ENCODE data around the gene BTN3A1.
"Not testable (repeated sequence)": the region's sequence is repeated elsewhere in the genome, so short reads cannot be mapped to it uniquely, and the experiment has no call there.

The BTN3A1 gene

DNA sequence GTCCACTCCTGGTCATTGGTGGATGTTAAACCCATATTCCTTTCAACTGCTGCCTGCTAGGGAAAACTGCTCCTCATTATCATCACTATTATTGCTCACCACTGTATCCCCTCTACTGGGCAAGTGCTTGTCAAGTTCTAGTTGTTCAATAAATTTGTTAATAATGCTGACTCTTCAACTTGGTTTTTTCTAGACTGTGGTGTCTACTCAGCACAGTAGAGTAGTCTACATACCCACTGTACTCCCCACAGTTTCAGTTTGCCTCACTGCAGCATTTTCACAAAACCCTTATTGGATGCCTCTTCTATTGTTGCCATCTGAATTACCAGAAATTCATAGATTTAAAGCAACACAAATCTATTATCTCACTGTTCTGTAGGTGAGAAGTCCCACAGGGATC, 23.9 kb upstream of the BTN3A1 start:
- intact Hi-C loops (cut with DNase I); DNase-seq: not testable (repeated sequence)

DNA sequence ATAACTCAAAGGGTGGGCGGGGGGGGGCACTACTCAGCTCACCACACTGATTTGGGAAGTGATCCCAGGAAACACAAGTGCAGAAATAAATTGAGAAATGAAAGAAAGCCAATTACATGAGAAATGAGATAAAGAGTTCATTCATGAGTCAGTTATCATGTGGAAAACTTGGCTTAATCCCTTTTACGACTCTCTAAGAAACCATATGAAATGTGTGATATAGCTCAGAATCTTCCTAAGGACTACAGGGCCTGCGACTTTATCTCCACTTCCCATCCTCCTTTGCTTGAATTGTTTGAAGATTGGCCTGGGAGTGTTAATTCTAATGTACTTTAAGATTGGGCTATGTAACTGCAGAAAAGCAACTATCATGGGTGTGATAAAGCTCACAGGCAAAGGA, 22.8 kb upstream of the BTN3A1 start:
- DNase-seq = no peak
- intact Hi-C loops (cut with DNase I) = no loop called here

DNA sequence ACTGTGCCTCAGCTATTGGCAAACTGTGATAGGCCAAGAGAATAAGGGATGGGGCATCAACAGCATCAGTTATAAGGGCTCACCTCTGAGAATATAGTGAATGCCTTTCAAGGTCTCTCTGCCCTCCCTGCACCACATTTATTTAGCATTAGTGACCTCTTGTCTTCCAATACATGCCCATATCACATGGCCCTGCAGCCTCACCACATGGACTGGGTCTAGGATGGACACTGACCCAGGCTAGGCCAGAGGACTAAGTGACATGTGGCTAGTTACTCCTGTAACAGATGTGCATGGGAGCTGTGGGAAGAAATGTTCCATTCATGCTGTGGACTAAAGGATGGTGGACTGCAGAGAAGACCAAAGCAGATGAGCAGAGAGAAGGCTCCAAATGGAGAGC, 22.3 kb upstream of the BTN3A1 start:
- intact Hi-C loops (cut with DNase I) = no loop called here
- no peak for DNase-seq

DNA sequence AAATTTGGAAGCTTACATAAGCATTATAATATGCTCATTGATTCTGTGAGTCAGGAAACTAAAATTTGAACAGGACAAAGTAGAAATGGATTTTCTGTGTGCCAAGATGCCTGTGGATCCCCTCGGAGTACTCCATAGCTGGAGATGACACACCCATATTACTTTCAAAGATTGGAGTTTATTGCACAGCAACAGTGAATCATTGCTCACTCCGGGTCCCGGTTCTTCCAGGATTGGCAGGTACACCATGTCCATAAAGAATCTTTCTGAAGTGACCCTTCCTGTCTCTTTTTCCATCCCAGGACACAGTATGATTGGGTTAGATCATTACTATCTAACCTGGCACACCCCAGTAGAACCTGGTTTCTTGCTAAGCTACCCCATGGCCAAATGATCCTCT, 21.8 kb upstream of the BTN3A1 start:
- intact Hi-C loops (cut with DNase I) = no loop called here
- DNase-seq = no peak

DNA sequence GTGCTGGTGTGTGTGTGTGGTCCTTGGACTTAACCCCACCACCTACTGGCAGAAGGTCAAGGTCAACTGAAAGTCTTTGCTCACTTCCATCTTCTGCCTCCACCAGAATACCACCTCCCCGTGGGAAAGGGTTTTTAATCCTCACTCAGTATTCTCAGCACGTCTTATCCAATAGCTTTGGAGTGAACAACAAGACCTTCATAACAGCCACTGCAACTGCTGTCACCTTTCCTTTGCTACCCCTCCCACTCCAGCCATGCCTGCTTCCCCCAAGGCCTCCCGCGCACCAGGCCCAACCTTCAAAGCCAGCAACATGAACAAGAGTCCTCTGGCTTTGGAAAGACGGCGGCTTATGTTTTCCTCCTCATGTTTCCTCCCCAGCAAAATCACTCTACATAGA, 20.0 kb upstream of the BTN3A1 start:
- intact Hi-C loops (cut with DNase I) = no loop called here
- no peak for DNase-seq

DNA sequence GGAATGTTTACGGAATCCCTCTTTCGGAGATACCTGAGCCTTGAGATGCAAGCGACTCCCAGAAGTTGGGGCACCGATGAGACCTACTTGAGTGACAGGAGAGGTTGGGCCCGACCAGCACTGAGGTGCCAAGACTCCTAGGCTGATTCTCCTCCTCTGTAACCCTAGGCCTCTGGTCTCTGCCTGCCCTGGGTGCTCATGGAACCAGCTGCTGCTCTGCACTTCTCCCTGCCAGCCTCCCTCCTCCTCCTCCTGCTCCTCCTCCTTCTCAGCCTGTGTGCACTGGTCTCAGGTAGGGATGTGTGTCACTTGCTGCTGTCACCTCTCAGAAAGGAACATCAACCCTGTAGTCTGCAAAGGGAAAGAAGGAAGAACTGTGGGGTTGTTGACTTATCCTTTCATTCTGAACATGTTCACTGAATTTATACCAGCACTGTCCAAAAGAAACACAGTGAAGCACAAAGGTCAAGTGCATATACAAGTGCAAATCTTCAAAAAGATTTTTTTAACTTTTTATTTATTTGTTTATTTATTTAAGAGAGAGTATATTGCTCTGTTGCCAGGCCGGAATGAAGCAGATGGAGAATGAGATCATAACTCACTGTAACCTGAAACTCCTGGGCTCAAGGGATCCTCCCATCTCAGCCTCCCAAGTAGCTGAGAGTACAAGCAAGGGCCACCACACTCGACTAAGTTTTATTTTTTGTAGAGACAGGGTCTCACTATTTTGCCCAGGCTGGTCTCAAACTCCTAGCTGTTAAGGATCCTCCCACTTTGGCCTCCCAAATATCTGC, 18.3 kb upstream of the BTN3A1 start:
- no peak for DNase-seq
- intact Hi-C loops (cut with DNase I) = no loop called here

DNA sequence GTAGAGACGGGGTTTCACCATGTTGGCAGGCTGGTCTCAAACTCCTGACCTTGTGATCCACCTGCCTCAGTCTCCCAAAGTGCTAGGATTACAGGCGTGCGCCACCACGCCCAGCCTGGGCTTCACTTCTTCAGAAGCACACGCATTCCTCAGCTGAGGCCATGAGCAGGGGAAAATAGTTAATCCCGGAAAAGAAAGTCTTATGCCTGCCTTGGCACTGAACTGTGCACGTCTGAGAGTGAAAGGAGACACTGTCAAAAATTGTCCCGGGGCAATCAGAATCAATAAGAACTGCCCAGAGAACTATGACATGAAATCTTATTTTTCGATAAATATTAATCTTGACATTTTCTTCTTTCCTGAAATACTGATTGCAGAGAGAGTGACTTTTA, 16.3 kb upstream of the BTN3A1 start:
- intact Hi-C loops (cut with DNase I) = no loop called here
- DNase-seq = no peak

DNA sequence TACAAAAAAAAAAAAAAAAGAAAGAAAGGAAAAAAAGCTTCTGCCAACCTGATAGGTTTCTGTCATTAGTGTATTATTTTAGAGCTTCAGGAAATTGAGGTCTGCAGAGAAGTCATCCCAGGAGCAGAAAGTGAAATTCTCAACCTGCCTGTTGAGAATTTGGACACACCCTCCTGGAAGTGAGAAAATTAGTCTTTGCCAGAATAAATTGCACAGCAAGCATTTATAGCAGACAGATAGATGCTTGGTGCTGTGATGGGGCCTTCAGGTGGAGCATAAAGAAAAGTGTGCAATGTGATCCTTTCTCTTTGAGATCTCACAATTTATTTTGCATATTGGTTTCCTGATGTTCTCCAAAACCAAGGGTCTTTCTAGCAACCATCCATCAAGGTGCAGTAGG, 14.5 kb upstream of the BTN3A1 start:
- intact Hi-C loops (cut with DNase I) = no loop called here
- DNase-seq = no peak

DNA sequence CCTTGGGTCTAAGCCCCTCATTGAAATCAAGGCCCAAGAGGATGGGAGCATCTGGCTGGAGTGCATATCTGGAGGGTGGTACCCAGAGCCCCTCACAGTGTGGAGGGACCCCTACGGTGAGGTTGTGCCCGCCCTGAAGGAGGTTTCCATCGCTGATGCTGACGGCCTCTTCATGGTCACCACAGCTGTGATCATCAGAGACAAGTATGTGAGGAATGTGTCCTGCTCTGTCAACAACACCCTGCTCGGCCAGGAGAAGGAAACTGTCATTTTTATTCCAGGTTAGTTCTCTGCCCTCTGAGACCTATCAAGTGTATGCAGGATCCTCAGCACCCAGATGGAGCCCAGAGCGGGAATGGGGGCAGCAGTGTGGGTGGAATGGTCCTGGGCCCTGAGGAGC, 14.1 kb upstream of the BTN3A1 start:
- intact Hi-C loops (cut with DNase I) = no loop called here

DNA sequence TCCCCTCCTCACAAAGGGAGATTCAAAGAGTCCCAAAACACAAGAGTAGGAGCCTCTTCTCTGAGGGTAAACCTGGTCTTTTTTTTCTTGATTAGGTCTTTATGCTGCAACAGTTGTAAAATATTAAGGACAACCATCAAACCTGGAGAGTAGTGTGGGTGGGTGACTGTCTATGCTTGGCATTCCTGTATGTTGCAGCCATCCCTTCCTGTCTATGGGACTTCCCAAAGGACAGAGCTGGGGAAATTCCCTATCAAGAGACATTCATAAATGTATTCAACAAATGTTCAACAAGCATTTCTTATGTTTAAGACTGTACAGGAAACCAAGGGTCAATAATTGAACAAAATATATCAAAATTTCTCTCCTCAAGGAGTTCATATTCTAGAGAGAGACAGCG, 13.6 kb upstream of the BTN3A1 start:
- DNase-seq = no peak
- intact Hi-C loops (cut with DNase I) = no loop called here

More for the DNA sequence above, 14.1 kb upstream of the BTN3A1 start:
- DNase-seq = no peak

DNA sequence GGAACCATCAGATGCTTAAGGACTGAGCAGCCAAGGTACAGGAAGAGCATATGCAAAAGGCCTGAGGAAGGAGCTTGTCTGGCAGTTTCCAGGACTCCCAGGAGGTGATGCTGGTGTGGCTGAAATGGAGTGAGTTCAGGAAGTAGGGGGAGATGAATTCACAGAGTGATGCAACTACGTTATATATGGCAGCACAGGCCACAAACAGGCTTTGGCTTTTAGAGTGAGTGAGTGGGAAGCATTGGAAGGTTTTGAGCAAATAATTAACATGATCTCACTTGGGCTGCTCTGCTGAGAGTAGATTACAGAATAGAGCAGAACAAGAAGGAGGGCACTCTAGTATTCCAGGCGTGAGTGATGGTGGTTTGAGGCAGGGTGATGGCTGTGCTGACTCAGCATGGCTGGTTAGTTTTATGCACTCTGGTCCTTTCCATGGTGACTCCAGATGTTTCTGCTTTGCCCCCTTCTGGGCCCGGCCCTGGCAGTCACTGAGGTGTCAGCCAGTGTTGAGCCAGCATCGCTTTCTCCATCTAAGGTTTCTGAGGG, 12.7 kb upstream of the BTN3A1 start:
- DNase-seq = no peak
- intact Hi-C loops (cut with DNase I) = no loop called here

DNA sequence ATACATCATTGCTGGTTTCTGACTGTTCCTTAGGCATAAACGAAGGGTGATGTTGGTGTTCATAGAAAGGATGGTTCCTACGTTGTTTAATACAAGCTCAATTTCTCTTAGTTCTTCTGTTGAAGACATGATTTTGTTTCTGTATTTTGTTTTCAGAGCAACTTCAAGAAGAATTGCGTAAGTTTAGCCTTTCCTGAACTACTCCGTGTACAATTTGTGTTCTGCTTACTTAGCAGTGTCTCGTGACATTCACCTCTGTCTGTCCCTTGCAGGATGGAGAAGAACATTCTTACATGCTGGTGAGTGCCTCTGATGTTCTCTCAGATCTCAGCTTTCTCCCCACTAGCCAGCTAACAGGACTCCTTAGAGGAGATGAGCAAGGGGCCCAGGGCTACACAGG, 11.5 kb upstream of the BTN3A1 start:
- intact Hi-C loops (cut with DNase I) = no loop called here
- no peak for DNase-seq

DNA sequence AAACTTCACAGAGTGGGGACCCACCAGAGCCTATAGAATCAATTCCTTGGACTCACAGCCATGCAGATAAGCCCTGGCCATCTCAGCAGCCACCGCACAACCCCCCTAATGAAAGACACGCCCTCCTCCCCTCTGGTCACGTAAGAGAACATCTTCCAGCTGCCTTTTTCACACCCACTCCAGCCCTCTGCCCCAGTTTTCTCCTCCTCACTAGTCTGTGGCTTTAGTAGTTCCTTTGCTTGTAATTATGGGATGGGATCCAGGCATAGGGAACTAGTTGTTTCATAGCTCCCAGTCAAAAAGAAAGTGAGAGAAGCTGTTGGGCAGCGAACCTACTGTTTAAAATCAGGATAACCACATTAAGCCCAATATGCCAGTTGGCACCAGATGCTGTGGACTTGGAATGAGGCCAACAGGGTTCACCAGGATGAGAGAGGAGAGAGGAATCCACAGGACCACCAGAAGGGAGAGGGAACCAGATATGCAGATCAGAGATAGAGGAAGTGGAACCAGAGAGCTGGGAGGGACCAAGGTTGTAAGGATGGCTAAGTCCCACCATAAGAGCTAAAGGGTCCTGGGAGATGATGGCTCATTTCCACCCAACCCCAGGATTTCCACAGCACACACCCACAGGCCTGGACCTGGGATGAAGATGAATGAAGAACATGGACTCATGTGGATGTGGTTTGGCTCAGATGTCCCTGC, 9.0 kb upstream of the BTN3A1 start:
- intact Hi-C loops (cut with DNase I) = no loop called here
- DNase-seq = no peak

DNA sequence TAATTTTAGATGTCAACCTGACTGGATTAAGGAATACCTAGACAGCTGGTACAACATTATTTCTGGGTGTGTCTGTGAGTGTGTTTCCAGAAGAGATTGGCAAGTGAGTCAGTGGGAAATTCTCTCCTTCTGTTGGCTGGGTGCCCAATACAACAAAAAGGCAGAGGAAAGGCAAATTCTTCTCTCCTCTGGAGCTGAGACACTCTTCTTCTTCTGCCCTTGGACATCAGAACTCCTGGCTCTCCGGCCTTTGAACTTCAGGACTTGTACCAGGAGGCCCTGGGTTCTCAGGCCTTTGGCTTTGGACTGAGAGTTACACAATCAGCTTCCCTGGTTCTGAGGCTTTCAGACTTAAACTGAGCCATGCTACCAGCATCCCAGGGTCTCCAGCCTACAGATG, 7.8 kb upstream of the BTN3A1 start:
- intact Hi-C loops (cut with DNase I) = no loop called here
- no peak for DNase-seq

DNA sequence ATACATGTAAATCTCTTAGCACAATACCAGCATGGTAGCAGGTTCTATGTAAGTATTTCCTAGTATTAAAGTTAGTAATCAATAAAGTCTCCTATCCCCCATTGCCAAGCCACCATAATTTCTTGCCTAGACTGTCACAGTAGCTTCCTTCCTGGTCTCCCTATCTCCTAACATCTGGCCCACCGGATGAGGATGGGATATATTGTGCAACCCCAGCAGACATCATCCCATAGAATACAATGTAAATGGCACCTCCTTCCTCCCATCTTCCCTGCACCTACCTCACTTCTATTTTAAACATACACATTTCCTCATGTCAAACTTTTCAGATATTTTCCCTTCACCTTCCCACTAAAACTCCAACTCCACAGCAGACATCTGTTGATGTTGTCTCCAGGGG, 3.5 kb upstream of the BTN3A1 start:
- no peak for DNase-seq
- intact Hi-C loops (cut with DNase I) = no loop called here

DNA sequence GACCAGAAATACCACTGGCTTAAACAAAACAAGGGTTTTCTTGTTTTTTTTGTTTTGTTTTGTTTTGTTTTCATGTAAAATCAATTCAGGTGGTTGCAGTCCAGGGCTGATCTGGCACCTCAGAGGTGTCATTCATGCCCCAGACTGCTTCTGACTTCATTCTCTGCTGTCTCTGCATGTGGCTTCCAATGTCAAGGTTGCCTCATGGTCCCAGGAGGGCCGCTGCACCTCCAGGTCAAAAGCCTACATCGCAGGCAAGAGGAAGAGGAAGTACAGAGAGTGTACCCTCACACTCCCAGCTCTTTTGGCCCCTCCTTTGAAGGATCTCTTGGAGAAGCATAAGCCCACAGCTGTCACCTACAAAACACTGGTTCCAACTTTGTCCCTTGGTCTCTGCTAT, 1.4 kb upstream of the BTN3A1 start:
- DNase-seq = no peak
- intact Hi-C loops (cut with DNase I) = no loop called here

DNA sequence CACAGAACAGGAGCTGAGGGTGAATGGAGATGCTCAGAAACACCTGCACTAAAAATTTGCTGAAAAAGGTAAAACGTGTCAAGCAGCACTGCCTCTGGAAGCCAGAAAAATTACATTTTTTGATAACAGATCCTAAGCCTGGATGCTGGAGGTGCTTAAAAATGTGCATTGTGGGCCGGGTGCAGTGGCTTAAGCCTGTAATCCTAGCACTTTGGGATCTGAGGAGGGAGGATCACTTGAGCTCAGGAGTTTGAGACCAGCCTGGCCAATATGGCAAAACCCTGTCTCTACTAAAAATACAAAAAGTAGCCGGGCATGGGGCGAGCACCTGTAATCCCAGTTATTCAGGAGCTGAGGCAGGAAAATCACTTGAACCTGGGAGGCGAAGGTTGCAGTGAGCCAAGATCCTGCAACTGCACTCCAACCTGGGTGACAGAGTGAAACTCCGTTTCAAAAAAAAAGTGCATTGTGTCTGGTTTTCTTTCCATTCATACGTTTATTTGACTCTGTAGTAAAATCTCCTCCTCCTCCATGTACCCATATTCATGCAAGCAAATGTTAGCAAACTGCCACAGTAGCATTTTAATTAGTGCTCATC, 587 bp upstream of the BTN3A1 start:
- no peak for DNase-seq
- intact Hi-C loops (cut with DNase I) = no loop called here

DNA sequence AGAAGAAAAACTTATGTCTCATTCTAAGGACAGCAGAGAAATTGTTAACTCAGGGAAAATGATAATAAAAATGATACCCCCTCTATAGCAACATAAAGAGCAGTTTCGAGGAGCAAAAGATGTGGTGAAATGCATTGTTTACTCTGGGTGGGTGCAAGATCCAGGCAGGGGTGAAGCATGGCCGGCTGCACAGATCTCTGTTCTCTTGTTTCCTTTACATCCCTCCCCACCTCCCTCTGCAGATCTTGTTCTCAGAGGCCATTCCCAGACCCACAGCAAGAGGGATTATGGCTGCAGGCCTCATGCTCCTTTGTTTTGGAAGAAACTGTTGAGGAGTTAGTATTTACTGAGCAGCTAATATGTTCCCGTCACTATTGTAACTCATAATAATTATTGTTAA, 1.8 kb downstream of the BTN3A1 start:
- DNase-seq = no peak
- intact Hi-C loops (cut with DNase I) = no loop called here

DNA sequence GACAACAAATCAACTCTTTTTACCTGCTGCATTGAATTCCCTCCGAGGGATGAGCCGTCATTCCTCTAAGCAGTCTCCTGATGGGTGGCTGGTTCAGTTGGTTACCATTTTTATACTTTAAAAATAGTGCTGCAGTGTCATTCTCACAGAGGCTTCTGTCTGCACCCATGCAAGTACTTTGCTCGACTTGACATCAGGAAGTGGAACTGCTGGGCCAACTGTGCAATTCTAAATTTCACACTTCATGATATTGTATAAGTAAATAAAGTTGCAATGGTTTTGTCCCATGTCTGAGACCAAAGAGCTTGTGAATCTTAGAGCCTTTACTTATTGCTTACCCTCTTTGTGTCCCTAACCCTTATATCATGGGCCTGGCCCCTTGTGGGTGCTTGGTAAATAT, 2.5 kb downstream of the BTN3A1 start:
- intact Hi-C loops (cut with DNase I) = no loop called here
- DNase-seq = no peak

DNA sequence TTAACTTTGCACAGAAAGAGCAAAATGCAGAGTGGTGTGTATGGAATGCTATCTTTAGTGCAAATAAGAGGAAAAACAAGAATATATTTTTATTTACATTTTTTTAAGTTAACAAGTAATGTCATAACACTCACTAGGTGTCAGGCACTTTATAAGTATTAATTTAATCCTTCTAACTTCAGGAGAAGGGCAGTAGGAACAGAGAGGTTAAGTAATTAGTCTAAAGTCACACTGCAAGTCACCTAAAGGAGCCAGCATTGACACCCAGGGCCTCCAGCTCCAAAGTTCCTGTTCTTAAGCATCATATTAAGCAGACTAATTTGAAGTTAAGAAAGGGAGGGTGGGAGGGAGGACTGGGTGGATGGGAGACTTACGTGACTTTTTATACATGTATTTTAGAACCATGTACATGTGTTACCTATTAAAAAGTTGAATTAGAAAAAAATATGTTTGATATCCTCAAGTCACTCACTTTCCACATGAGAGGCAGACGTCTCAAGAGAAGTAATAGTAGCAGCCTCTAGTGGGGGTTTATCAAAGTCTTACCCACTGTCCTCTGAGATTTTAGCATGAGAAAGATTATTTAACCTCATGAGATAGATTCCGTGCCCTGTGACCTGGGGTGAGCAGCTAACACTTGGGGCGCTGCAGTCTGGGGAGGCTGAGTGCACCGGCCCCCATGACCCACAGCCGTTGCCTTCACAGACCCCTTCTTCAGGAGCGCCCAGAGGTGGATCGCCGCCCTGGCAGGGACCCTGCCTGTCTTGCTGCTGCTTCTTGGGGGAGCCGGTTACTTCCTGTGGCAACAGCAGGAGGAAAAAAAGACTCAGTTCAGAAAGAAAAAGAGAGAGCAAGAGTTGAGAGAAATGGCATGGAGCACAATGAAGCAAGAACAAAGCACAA, 7.0 kb downstream of the BTN3A1 start:
- intact Hi-C loops (cut with DNase I) = no loop called here
- DNase-seq = no peak

DNA sequence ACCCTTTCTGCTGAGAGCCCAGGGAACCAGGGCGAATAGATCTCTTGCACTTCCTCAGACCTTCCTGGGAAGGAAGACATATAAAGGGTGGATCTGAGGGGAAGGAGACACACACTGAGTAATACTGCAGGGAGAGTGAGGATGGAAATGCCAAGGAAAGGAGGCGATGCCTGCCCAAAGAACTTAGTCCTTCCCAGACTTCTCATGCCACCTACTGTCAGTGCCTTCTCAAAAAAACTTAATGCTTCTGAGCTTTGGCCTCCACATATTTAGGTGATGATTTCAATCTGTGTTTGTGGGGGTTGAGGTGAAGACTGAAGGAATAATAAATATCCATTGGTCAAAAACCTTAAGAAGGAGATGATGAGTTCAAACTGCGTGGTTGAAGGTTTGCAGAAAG, 9.7 kb downstream of the BTN3A1 start:
- intact Hi-C loops (cut with DNase I) = no loop called here
- no peak for DNase-seq

All from posterior cingulate gyrus (tissue), 11 donors.